CD4-positive, alpha-beta T cell treated with Interleukin-17A for 1 hour (primary cell): ENCODE measurements around the gene IFI44L.

Experiments used
- DNase-seq: peaks from one replicate; pipeline ENCODE4 v3.0.0-alpha.2; 2020

IFI44L gene

GRCh38 chr1:78645723-78646122 lies 25.5 kb downstream of the IFI44L start:
- peak; percentile 55 for DNase-seq

GRCh38 chr1:78647238-78647637 lies 27.0 kb downstream of the IFI44L start:
- DNase-seq: no peak

GRCh38 chr1:78649628-78650027 lies 29.4 kb downstream of the IFI44L start, which contains the start of gene IFI44:
Gene IFI44 (plus strand): TSS chr1:78649831. CDS start chr1:78650196, 365 bp downstream.
- peak; percentile 83 for DNase-seq

- no peak for DNase-seq
These were observed 29.9 kb downstream of the IFI44L start for GRCh38 chr1:78650114-78650660.

GRCh38 chr1:78651241-78651640 lies 31.0 kb downstream of the IFI44L start:
- peak; percentile 49 for DNase-seq

GRCh38 chr1:78652019-78652560 lies 31.8 kb downstream of the IFI44L start:
- DNase-seq: no peak

GRCh38 chr1:78658901-78659300 lies 38.7 kb downstream of the IFI44L start:
- DNase-seq: no peak

- no peak for DNase-seq
These were observed 43.7 kb downstream of the IFI44L start for GRCh38 chr1:78663923-78664322.

GRCh38 chr1:78664763-78665162 lies 44.5 kb downstream of the IFI44L start:
- no peak for DNase-seq

- no peak for DNase-seq
These were observed 45.6 kb downstream of the IFI44L start for GRCh38 chr1:78665809-78666208.

GRCh38 chr1:78667939-78668338 lies 47.7 kb downstream of the IFI44L start:
- DNase-seq: no peak

GRCh38 chr1:78668427-78668826 lies 48.2 kb downstream of the IFI44L start:
- DNase-seq: no peak

GRCh38 chr1:78672428-78672827 lies 52.2 kb downstream of the IFI44L start:
- no peak for DNase-seq

- DNase-seq: no peak
These were observed 52.9 kb downstream of the IFI44L start for GRCh38 chr1:78673120-78673519.

GRCh38 chr1:78676347-78676982 lies 56.2 kb downstream of the IFI44L start:
- peak; percentile 72 for DNase-seq

GRCh38 chr1:78676993-78677392 lies 56.7 kb downstream of the IFI44L start:
- DNase-seq: no peak

GRCh38 chr1:78677788-78678187 lies 57.5 kb downstream of the IFI44L start:
- no peak for DNase-seq

- DNase-seq: no peak
These were observed 58.1 kb downstream of the IFI44L start for GRCh38 chr1:78678324-78678723.

- DNase-seq: no peak
These were observed 61.0 kb downstream of the IFI44L start for GRCh38 chr1:78681265-78681664.

- DNase-seq: no peak
These were observed 62.2 kb downstream of the IFI44L start for GRCh38 chr1:78682496-78682895.

- DNase-seq: no peak
These were observed 62.8 kb downstream of the IFI44L start for GRCh38 chr1:78683079-78683478.

- no peak for DNase-seq
These were observed 67.1 kb downstream of the IFI44L start for GRCh38 chr1:78687315-78687714.

GRCh38 chr1:78687914-78688313 lies 67.7 kb downstream of the IFI44L start:
- DNase-seq: no peak

GRCh38 chr1:78688697-78689096 lies 68.4 kb downstream of the IFI44L start:
- no peak for DNase-seq

GRCh38 chr1:78690516-78690915 lies 70.3 kb downstream of the IFI44L start:
- DNase-seq: no peak
